AG04449 (cell line): ENCODE measurements around the gene ATF7IP.

Experiments used
- CTCF ChIA-PET: fragments of 350-600 bp; formaldehyde crosslinking; extraction: SDS; loops from one replicate; lab custom pipeline; 2021; ENCODE audit warnings: antibody characterized with exemption; lab: Yijun Ruan, JAX
- POLR2A ChIA-PET: fragments of 400-600, 350-600 bp; formaldehyde crosslinking; extraction: SDS; loops from one replicate; lab custom pipeline; 2020; ENCODE audit warnings: antibody characterized with exemption, inconsistent platforms; lab: Yijun Ruan, JAX
- DNase-seq: peaks from one replicate; pipeline ENCODE4 v3.0.0-alpha.2; 2010; ENCODE audit warnings: low read depth, low spot score
- H3K4me3 ChIP-seq: 2 replicates; pipeline ENCODE4 v1.5.1; 2011; ENCODE audit warnings: low read depth, mild to moderate bottlenecking, control low read depth, low read length
- CTCF ChIP-seq: IDR thresholded peaks from one replicate; pipeline ENCODE4 v1.5.1; 2011; ENCODE audit warnings: mild to moderate bottlenecking, moderate library complexity, low read length, control low read depth, inconsistent platforms; ENCODE audit not compliant: insufficient read depth; ENCODE audit errors: missing control alignments

The ATF7IP gene

DNA sequence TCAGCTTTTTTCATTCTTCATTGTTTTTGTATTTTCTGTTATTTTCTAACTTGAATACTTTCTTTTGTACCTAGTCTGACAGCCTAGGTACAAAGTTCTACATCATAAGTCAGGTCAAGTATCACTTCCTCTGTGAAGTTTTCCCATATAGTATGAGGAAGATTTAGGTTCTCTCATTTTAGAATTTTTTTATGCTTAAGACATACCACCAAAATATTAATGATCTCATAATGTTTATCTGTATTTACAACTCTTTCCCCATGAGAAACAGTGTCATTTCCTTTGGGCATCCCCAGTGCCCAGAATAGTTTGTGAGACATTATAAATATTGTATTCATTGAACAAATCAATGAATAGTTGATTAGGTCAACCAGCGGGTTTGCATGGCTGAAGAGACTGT, 3.1 kb upstream of the ATF7IP start:
- TF ChIP-seq CTCF = no peak
- H3K4me3 ChIP-seq = no peak overlapping the region
- POLR2A ChIA-PET = no interaction called here
- no peak for DNase-seq
- CTCF ChIA-PET = interaction anchor here (1.3 kb wide), 1 partner anchor 124 kb away, joined by 5 read pairs; no protein-coding TSS in a partner anchor

DNA sequence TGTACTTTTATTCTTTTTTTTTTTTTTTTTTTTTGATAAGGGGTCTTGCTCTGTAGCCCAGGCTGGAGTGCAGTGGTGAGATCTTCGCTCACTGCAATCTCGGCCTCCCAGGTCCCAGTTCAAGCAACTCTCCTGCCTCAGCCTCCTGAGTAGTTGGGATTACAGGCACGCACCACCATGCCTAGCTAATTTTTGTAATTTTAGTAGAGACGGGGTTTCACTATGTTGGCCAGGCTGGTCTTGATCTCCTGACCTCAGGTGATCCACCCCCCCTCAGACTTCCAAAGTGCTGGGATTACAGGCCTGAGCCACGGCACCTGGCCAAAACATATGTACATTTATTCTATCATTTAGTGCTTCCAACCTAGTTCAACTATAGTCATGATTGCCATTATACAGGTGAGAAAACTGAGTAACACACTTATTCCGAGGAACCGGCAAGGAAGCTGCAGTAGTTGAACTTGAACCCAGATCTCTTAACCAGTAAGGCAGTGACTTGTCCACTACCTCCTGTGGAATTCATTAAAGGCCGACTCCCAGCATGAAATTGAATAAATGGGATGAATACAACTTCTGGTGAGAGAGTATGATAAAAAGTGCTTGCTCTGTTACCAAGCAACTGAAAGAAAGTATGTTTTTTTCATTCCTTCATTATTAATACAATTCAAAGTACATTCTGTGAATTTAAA, 755 bp upstream of the ATF7IP start:
- ChIA-PET CTCF (interaction anchor here (1.0 to 2.6 kb wide), 16 partner anchors 9 to 179 kb away, joined by 3 to 18 read pairs (median 6); no protein-coding TSS in a partner anchor), POLR2A (interaction anchor here (0.6 to 1.4 kb wide), 7 partner anchors 20 to 406 kb away, joined by 3 to 16 read pairs (median 5); a partner anchor contains a TSS)
- DNase-seq = no peak
- peak overlapping the region; percentile 79 for H3K4me3 ChIP-seq
- no peak for TF ChIP-seq CTCF

DNA sequence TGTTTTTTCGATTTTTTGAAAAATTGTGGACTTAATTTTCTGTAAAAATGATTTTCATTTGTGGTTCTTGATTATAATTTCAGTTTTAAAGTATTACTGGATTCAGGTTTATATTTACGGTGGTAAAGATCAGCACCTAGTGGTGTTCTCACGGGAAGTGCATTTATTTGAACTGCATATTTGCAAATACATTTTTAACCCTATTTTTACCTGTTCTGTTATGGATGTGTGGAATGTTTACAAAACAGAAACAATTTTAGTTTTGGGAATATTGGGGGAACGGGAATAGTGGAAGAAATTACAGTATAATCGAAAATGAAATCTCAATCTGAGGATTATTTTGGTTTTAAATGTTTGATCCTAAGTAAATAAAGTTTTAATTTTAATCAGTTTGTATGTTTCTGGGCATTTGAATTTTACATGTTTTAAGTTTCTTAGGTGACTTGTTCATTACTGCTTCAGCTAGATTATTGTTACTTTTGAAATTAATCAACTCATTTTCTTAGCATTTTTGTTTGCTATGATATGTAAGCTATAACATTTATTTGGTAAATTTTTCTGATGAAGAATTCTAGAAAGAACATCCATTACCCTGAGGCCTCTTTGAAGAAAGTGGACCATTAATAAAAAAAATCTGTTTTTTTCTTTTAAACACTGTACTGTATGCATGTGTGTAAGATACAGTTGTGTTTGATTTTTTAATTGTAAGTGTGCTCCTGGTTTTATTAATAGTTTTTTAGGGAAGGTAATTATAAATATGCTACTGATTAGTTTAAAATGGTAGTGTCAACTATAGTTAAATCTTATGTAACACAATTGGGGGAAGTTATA, 942 bp downstream of the ATF7IP start:
- CTCF ChIA-PET = interaction anchor here (0.8 to 2.6 kb wide), 18 partner anchors 10 to 350 kb away, joined by 3 to 18 read pairs (median 5); no protein-coding TSS in a partner anchor
- POLR2A ChIA-PET = interaction anchor here (0.8 to 1.4 kb wide), 7 partner anchors 11 to 404 kb away, joined by 3 to 16 read pairs (median 5); a partner anchor contains a TSS
- DNase-seq = no peak

GRCh38 chr12:14367040-14367661, 1.7 kb downstream of the ATF7IP start:
- no peak for TF ChIP-seq CTCF
- ChIA-PET POLR2A (no interaction called here), CTCF (interaction anchor here (2.2 to 2.6 kb wide), 3 partner anchors 111 to 181 kb away, joined by 8 to 18 read pairs (median 11); no protein-coding TSS in a partner anchor)
- no peak for DNase-seq
- peak overlapping the region; percentile 79 for H3K4me3 ChIP-seq

More for the DNA sequence above, 942 bp downstream of the ATF7IP start:
- TF ChIP-seq CTCF = no peak
- H3K4me3 ChIP-seq = peak overlapping the region; percentile 79

DNA sequence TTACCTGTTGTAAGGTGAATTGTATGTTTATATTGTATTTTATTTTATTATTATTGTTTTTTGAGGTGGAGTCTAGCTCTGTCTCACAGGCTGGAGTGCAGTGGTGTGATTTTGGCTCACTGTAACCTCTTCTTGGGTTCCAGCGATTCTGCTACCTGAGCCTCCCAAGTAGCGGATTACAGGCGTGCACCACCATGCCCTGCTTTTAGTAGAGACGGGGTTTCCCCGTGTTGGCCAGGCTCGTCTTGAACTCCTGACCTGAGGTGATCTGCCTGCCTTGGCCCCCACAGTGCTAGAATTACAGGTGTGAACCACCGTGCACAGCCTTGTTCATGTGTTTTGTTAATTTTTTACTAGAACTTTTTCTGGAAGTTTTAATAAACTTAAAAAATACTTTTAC, 3.8 kb downstream of the ATF7IP start:
- TF ChIP-seq CTCF = no peak
- ChIA-PET POLR2A (no interaction called here), CTCF (interaction anchor here (1.4 kb wide), 1 partner anchor 114 kb away, joined by 6 read pairs; no protein-coding TSS in a partner anchor)
- no peak overlapping the region for H3K4me3 ChIP-seq
- no peak for DNase-seq
